Gastrocnemius medialis (tissue), 4 donors: ENCODE results near the gene PCNX2. TPM values are rescaled to one million over a fixed set of nuclear protein-coding genes. Genes with fewer than 3 reads are reported as not detected.

ENCODE experiments used
- ATAC-seq, 2 donors: fragments of 150-250 bp; one replicate each; pipeline ENCODE4 v1.9.1; 2016
- DNase-seq, 2 donors: peaks; one replicate each; pipeline ENCODE4 v3.0.0-alpha.2; 2019
- H3K27ac ChIP-seq, 4 donors: fragments of 200-600 bp; sonication (generic); 1 replicate in 1 of 4; 2 replicates in 3 of 4; pipeline ENCODE4 v1.5.1; 2016 to 2018; ENCODE audit warnings: mild to moderate bottlenecking in 2 of 4, moderate library complexity in 1 of 4
- H3K27me3 ChIP-seq, 3 donors: fragments of 200-600 bp; sonication (generic) in 2 of 3; 1 replicate in 1 of 3; 2 replicates in 2 of 3; pipeline versions ENCODE4 v1.5.1 to v1.6.0; 2016 to 2019; ENCODE audit warnings: mild to moderate bottlenecking in 1 of 3, moderate library complexity in 1 of 3
- H3K36me3 ChIP-seq, 2 donors: fragments of 200-600 bp; sonication (generic) in 1 of 2; one replicate each; pipeline ENCODE4 v1.5.1; 2017 to 2018
- H3K4me1 ChIP-seq, 2 donors: fragments of 200-600 bp; sonication (generic) in 1 of 2; one replicate each; pipeline ENCODE4 v1.5.1; 2016 to 2017; ENCODE audit warnings: mild to moderate bottlenecking in 2 of 2
- H3K4me3 ChIP-seq, 4 donors: fragments of 200-600 bp; sonication (generic) in 3 of 4; 1 replicate in 1 of 4; 2 replicates in 3 of 4; pipeline ENCODE4 v1.5.1; 2016 to 2019; ENCODE audit warnings: mild to moderate bottlenecking in 2 of 4
- H3K9me3 ChIP-seq, 3 donors: fragments of 200-600 bp; sonication (generic) in 2 of 3; 1 replicate in 1 of 3; 2 replicates in 2 of 3; pipeline ENCODE4 v1.5.1; 2016 to 2019
- CTCF ChIP-seq, 5 experiments: fragments of 450-650 bp in 3 of 5; fragments of 200-600 bp in 2 of 5; sonication (generic) in 2 of 5; IDR thresholded peaks in 4 of 5; conservative IDR thresholded peaks in 1 of 5; 1 replicate in 4 of 5; 2 replicates in 1 of 5; pipeline ENCODE4 v1.5.1; 2016 to 2019; ENCODE audit warnings: antibody characterized with exemption in 5 of 5, mild to moderate bottlenecking in 3 of 5, moderate library complexity in 3 of 5
- POLR2A ChIP-seq, 2 donors: fragments of 450-650 bp; IDR thresholded peaks; one replicate each; pipeline ENCODE4 v1.6.1; 2017; ENCODE audit warnings: antibody characterized with exemption in 2 of 2, mild to moderate bottlenecking in 2 of 2, moderate library complexity in 2 of 2
- in situ Hi-C, 4 donors: fragments of 200-750 bp; cut with MboI; loops; one replicate each; pipeline versions ENCODE4 v1.15.0 to v1.8.0; 2017; ENCODE audit warnings: low sequenced_read_pairs in 4 of 4
- intact Hi-C: fragments of 100-400 bp; cut with DNase I; formaldehyde crosslinking; loops from one replicate; pipeline ENCODE4 v1.15.1; 2023; ENCODE audit warnings: low total_unique reads
- total RNA-seq, 4 donors: library from RNA; depleted of rRNA; stranded (reverse); fragments of >200 nt; gene quantifications; one replicate each; pipeline versions ENCODE4 v1.1.0 to v1.2.3, GENCODE V29; 2016

The PCNX2 gene
- total RNA-seq, 4 donors from 2014 or later, result 0.34 to 5.6 (median 1.9) TPM

GRCh38 chr1:233157245-233157644 is 138.3 kb downstream of the PCNX2 start:
- H3K4me1 ChIP-seq, result no peaks in the 10 kb centered on the region
- in situ Hi-C loops, result no loop called here
- H3K27ac ChIP-seq, result no peak overlapping the region
- no peaks in the 10 kb centered on the region for H3K36me3 ChIP-seq
- TF ChIP-seq CTCF (IDR thresholded peaks at IDR 0.05 in 4 of 5, conservative IDR thresholded peaks at IDR 0.05 in 1 of 5) (no peak), POLR2A (IDR thresholded peaks at IDR 0.05) (no peak)
- intact Hi-C loops, result no loop called here
- H3K4me3 ChIP-seq, result no peak overlapping the region
- DNase-seq (no peak), ATAC-seq (no peak)
- no peaks in the 10 kb centered on the region for H3K27me3 ChIP-seq
- H3K9me3 ChIP-seq, result no peaks in the 10 kb centered on the region

- TF ChIP-seq POLR2A (IDR thresholded peaks at IDR 0.05), result no peak
- TF ChIP-seq CTCF (IDR thresholded peaks at IDR 0.05 in 4 of 5, conservative IDR thresholded peaks at IDR 0.05 in 1 of 5), result no peak
- Histone ChIP-seq H3K27ac (no peak overlapping the region), H3K36me3 (no peaks in the 10 kb centered on the region), H3K4me1 (no peaks in the 10 kb centered on the region), H3K9me3 (no peaks in the 10 kb centered on the region), H3K4me3 (no peak overlapping the region), H3K27me3 (no peaks in the 10 kb centered on the region)
- DNase-seq, result no peak
- intact Hi-C loops, result no loop called here
- no peak for ATAC-seq
- in situ Hi-C loops, result no loop called here
These were observed 143.7 kb downstream of the PCNX2 start for GRCh38 chr1:233151861-233152260.

GRCh38 chr1:233144434-233144833 is 151.1 kb downstream of the PCNX2 start:
- in situ Hi-C loops, result no loop called here
- TF ChIP-seq CTCF (IDR thresholded peaks at IDR 0.05 in 4 of 5, conservative IDR thresholded peaks at IDR 0.05 in 1 of 5), result no peak
- no peak for TF ChIP-seq POLR2A (IDR thresholded peaks at IDR 0.05)
- no peak for ATAC-seq
- Histone ChIP-seq H3K4me1 (no peaks in the 10 kb centered on the region), H3K9me3 (no peaks in the 10 kb centered on the region), H3K4me3 (no peak overlapping the region), H3K27ac (no peak overlapping the region), H3K36me3 (no peaks in the 10 kb centered on the region), H3K27me3 (no peaks in the 10 kb centered on the region)
- no peak for DNase-seq
- intact Hi-C loops, result no loop called here

- intact Hi-C loops, result no loop called here
- no peak for ATAC-seq
- Histone ChIP-seq H3K36me3 (no peaks in the 10 kb centered on the region), H3K27ac (no peak overlapping the region), H3K9me3 (no peaks in the 10 kb centered on the region), H3K4me3 (no peak overlapping the region), H3K27me3 (no peaks in the 10 kb centered on the region), H3K4me1 (no peaks in the 10 kb centered on the region)
- no peak for TF ChIP-seq POLR2A (IDR thresholded peaks at IDR 0.05)
- no peak for TF ChIP-seq CTCF (IDR thresholded peaks at IDR 0.05 in 4 of 5, conservative IDR thresholded peaks at IDR 0.05 in 1 of 5)
- in situ Hi-C loops, result no loop called here
- DNase-seq, result no peak
These were observed 152.3 kb downstream of the PCNX2 start for GRCh38 chr1:233143241-233143640.

- H3K4me3 ChIP-seq, result no peak overlapping the region
- no peaks in the 10 kb centered on the region for H3K9me3 ChIP-seq
- H3K27ac ChIP-seq, result no peak overlapping the region
- no peaks in the 10 kb centered on the region for H3K27me3 ChIP-seq
- intact Hi-C loops (no loop called here), in situ Hi-C loops (no loop called here)
- no peak for TF ChIP-seq POLR2A (IDR thresholded peaks at IDR 0.05)
- TF ChIP-seq CTCF (IDR thresholded peaks at IDR 0.05 in 4 of 5, conservative IDR thresholded peaks at IDR 0.05 in 1 of 5), result no peak
- DNase-seq (no peak), ATAC-seq (no peak)
- no peaks in the 10 kb centered on the region for H3K36me3 ChIP-seq
- H3K4me1 ChIP-seq, result no peaks in the 10 kb centered on the region
These were observed 154.6 kb downstream of the PCNX2 start for GRCh38 chr1:233140974-233141373.
